GM06990 (cell line): ENCODE measurements around the gene PLS3.

Experiments used
- DNase-seq: peaks from one replicate; pipeline ENCODE4 v3.0.0-alpha.2; 2011; ENCODE audit not compliant: insufficient read length; ENCODE audit errors: extremely low read depth
- H3K27me3 ChIP-seq: replicated peaks from 2 replicates; pipeline ENCODE4 v1.6.0; 2011; ENCODE audit warnings: low read length; ENCODE audit not compliant: control insufficient read depth, insufficient read depth
- H3K36me3 ChIP-seq: 2 replicates; pipeline ENCODE4 v1.5.1; 2011; ENCODE audit warnings: low read length; ENCODE audit not compliant: control insufficient read depth, insufficient read depth
- H3K4me3 ChIP-seq: replicated peaks from 2 replicates; pipeline ENCODE4 v1.5.1; 2011; ENCODE audit warnings: low read depth, mild to moderate bottlenecking, control low read depth, low read length
- CTCF ChIP-seq: IDR thresholded peaks from 2 replicates; pipeline ENCODE4 v1.5.1; 2011; ENCODE audit warnings: low read length, control low read depth, mild to moderate bottlenecking, inconsistent platforms; ENCODE audit not compliant: insufficient read depth, poor library complexity, severe bottlenecking

The PLS3 gene

GRCh38 chrX:115561605-115562479 is 868 bp downstream of the PLS3 start:
- Histone ChIP-seq H3K36me3 (no peaks in the 10 kb centered on the region), H3K27me3 (no peaks in the 10 kb centered on the region), H3K4me3 (peak overlapping the region; percentile 46)
- no peak for TF ChIP-seq CTCF
- DNase-seq, result peak; percentile 47

GRCh38 chrX:115562480-115562847 is 1.5 kb downstream of the PLS3 start:
- no peak overlapping the region for H3K4me3 ChIP-seq
- no peak for DNase-seq

GRCh38 chrX:115563633-115564162 is 2.7 kb downstream of the PLS3 start:
- Histone ChIP-seq H3K36me3 (no peaks in the 10 kb centered on the region), H3K4me3 (no peak overlapping the region), H3K27me3 (no peaks in the 10 kb centered on the region)
- DNase-seq, result peak; percentile 36
- no peak for TF ChIP-seq CTCF

More at GRCh38 chrX:115562480-115562847, 1.5 kb downstream of the PLS3 start:
- TF ChIP-seq CTCF, result no peak
- no peaks in the 10 kb centered on the region for H3K36me3 ChIP-seq
- H3K27me3 ChIP-seq, result no peaks in the 10 kb centered on the region

- H3K27me3 ChIP-seq, result no peaks in the 10 kb centered on the region
- DNase-seq, result no peak
- TF ChIP-seq CTCF, result no peak
- no peaks in the 10 kb centered on the region for H3K36me3 ChIP-seq
- H3K4me3 ChIP-seq, result no peak overlapping the region
Observed at GRCh38 chrX:115564243-115564642, 3.3 kb downstream of the PLS3 start.

GRCh38 chrX:115565888-115566287 is 4.9 kb downstream of the PLS3 start:
- Histone ChIP-seq H3K4me3 (no peak overlapping the region), H3K36me3 (no peaks in the 10 kb centered on the region), H3K27me3 (no peaks in the 10 kb centered on the region)
- DNase-seq, result no peak
- no peak for TF ChIP-seq CTCF
